HEK293 (cell line): ENCODE measurements around the gene MALAT1.

Experiments
- BCL11B ChIP-seq: fragments of 450-650 bp; formaldehyde crosslinking; IDR thresholded peaks from 2 replicates; pipeline ENCODE4 v1.5.1; 2016; ENCODE audit warnings: low read depth, missing biosample characterization, missing genetic modification characterization
- EGR2 ChIP-seq: fragments of 450-650 bp; formaldehyde crosslinking; IDR thresholded peaks from 2 replicates; pipeline ENCODE4 v1.5.1; 2016; ENCODE audit warnings: low read depth, missing biosample characterization, missing genetic modification characterization
- HOXA7 ChIP-seq: sonication (generic); formaldehyde crosslinking; IDR thresholded peaks from 2 replicates; pipeline ENCODE4 v1.8.1; 2022; ENCODE audit warnings: missing genetic modification reagents, borderline replicate concordance
- HOXC10 ChIP-seq: sonication (generic); formaldehyde crosslinking; IDR thresholded peaks from 2 replicates; pipeline ENCODE4 v1.8.1; 2023; ENCODE audit warnings: mild to moderate bottlenecking, missing genetic modification reagents
- KLF9 ChIP-seq: fragments of 450-650 bp; formaldehyde crosslinking; IDR thresholded peaks from 2 replicates; pipeline ENCODE4 v1.5.1; 2016; ENCODE audit warnings: missing biosample characterization, missing genetic modification characterization, low read depth
- MEIS1 ChIP-seq: sonication (generic); formaldehyde crosslinking; IDR thresholded peaks from 2 replicates; pipeline ENCODE4 v1.8.1; 2022; ENCODE audit warnings: missing genetic modification reagents, mild to moderate bottlenecking, borderline replicate concordance
- TCF7L2 ChIP-seq: IDR thresholded peaks from 2 replicates; pipeline ENCODE4 v1.6.1; 2011; ENCODE audit warnings: low read depth, mild to moderate bottlenecking, inconsistent platforms, low read length, moderate library complexity, borderline replicate concordance
- YY1 ChIP-seq: fragments of 450-650 bp; formaldehyde crosslinking; IDR thresholded peaks from 2 replicates; pipeline ENCODE4 v1.5.1; 2018; ENCODE audit warnings: missing biosample characterization, missing genetic modification characterization
- ZBTB20 ChIP-seq: fragments of 450-650 bp; formaldehyde crosslinking; IDR thresholded peaks from 2 replicates; pipeline ENCODE4 v1.5.1; 2016; ENCODE audit warnings: missing biosample characterization, missing genetic modification characterization
- ZFP69B ChIP-seq: fragments of 450-650 bp; formaldehyde crosslinking; IDR thresholded peaks from 2 replicates; pipeline ENCODE4 v1.5.1; 2016; ENCODE audit warnings: missing biosample characterization, missing genetic modification characterization
- ZNF112 ChIP-seq: fragments of 450-650 bp; formaldehyde crosslinking; IDR thresholded peaks from 2 replicates; pipeline ENCODE4 v1.5.0; 2017; ENCODE audit warnings: missing biosample characterization, missing genetic modification characterization
- ZNF16 ChIP-seq: fragments of 450-650 bp; formaldehyde crosslinking; IDR thresholded peaks from 2 replicates; pipeline ENCODE4 v1.5.1; 2016; ENCODE audit warnings: low read depth, missing biosample characterization, missing genetic modification characterization
- ZNF184 ChIP-seq: fragments of 450-650 bp; IDR thresholded peaks from 2 replicates; pipeline ENCODE4 v1.5.1; 2018; ENCODE audit warnings: missing biosample characterization, mild to moderate bottlenecking, missing genetic modification characterization
- ZNF211 ChIP-seq: fragments of 450-650 bp; formaldehyde crosslinking; IDR thresholded peaks from 2 replicates; pipeline ENCODE4 v1.5.1; 2016; ENCODE audit warnings: low read depth, missing biosample characterization, missing genetic modification characterization
- ZNF223 ChIP-seq: fragments of 450-650 bp; formaldehyde crosslinking; IDR thresholded peaks from 2 replicates; pipeline ENCODE4 v1.5.1; 2016; ENCODE audit warnings: missing biosample characterization, missing genetic modification characterization
- ZNF24 ChIP-seq: fragments of 450-650 bp; formaldehyde crosslinking; IDR thresholded peaks from 2 replicates; pipeline ENCODE4 v1.5.1; 2016; ENCODE audit warnings: missing biosample characterization, missing genetic modification characterization
- ZNF311 ChIP-seq: fragments of 450-650 bp; formaldehyde crosslinking; IDR thresholded peaks from 2 replicates; pipeline ENCODE4 v1.5.1; 2017; ENCODE audit warnings: missing biosample characterization, missing genetic modification characterization, borderline replicate concordance
- ZNF324 ChIP-seq: fragments of 450-650 bp; formaldehyde crosslinking; IDR thresholded peaks from 2 replicates; pipeline ENCODE4 v1.5.1; 2016; ENCODE audit warnings: missing biosample characterization, missing genetic modification characterization
- ZNF37A ChIP-seq: fragments of 450-650 bp; IDR thresholded peaks from 2 replicates; pipeline ENCODE4 v1.5.1; 2018; ENCODE audit warnings: missing biosample characterization, missing genetic modification characterization
- ZNF394 ChIP-seq: fragments of 450-650 bp; formaldehyde crosslinking; IDR thresholded peaks from 2 replicates; pipeline ENCODE4 v1.5.1; 2016; ENCODE audit warnings: missing biosample characterization, missing genetic modification characterization, mild to moderate bottlenecking, moderate library complexity, borderline replicate concordance
- ZNF433 ChIP-seq: fragments of 450-650 bp; formaldehyde crosslinking; IDR thresholded peaks from 2 replicates; pipeline ENCODE4 v1.5.1; 2016; ENCODE audit warnings: missing biosample characterization, missing genetic modification characterization, low read depth
- ZNF473 ChIP-seq: fragments of 450-650 bp; formaldehyde crosslinking; IDR thresholded peaks from 2 replicates; pipeline ENCODE4 v1.5.1; 2017; ENCODE audit warnings: missing biosample characterization, missing genetic modification characterization
- ZNF48 ChIP-seq: fragments of 450-650 bp; formaldehyde crosslinking; IDR thresholded peaks from 2 replicates; pipeline ENCODE4 v1.5.1; 2016; ENCODE audit warnings: missing biosample characterization, missing genetic modification characterization
- ZNF514 ChIP-seq: fragments of 450-650 bp; formaldehyde crosslinking; IDR thresholded peaks from 2 replicates; pipeline ENCODE4 v1.5.1; 2016; ENCODE audit warnings: missing biosample characterization, missing genetic modification characterization
- ZNF544 ChIP-seq: fragments of 450-650 bp; formaldehyde crosslinking; IDR thresholded peaks from 2 replicates; pipeline ENCODE4 v1.5.0; 2017; ENCODE audit warnings: missing biosample characterization, missing genetic modification characterization
- ZNF555 ChIP-seq: fragments of 450-650 bp; formaldehyde crosslinking; conservative IDR thresholded peaks from 2 replicates; pipeline ENCODE4 v1.5.1; 2017; ENCODE audit warnings: missing biosample characterization, mild to moderate bottlenecking, missing genetic modification characterization, inconsistent platforms
- ZNF558 ChIP-seq: fragments of 450-650 bp; formaldehyde crosslinking; IDR thresholded peaks from 2 replicates; pipeline ENCODE4 v1.5.1; 2016; ENCODE audit warnings: missing biosample characterization, missing genetic modification characterization
- ZNF621 ChIP-seq: fragments of 450-650 bp; formaldehyde crosslinking; IDR thresholded peaks from 2 replicates; pipeline ENCODE4 v1.5.1; 2017; ENCODE audit warnings: missing biosample characterization, missing genetic modification characterization
- ZNF623 ChIP-seq: fragments of 450-650 bp; formaldehyde crosslinking; IDR thresholded peaks from 2 replicates; pipeline ENCODE4 v1.5.1; 2016; ENCODE audit warnings: missing biosample characterization, missing genetic modification characterization
- ZNF660 ChIP-seq: fragments of 450-650 bp; IDR thresholded peaks from 2 replicates; pipeline ENCODE4 v1.5.1; 2018; ENCODE audit warnings: missing biosample characterization, mild to moderate bottlenecking, missing genetic modification characterization
- ZNF776 ChIP-seq: fragments of 450-650 bp; formaldehyde crosslinking; IDR thresholded peaks from 2 replicates; pipeline ENCODE4 v1.5.0; 2017; ENCODE audit warnings: missing biosample characterization, missing genetic modification characterization, borderline replicate concordance
- ZSCAN4 ChIP-seq: fragments of 450-650 bp; formaldehyde crosslinking; IDR thresholded peaks from 2 replicates; pipeline ENCODE4 v1.5.1; 2017; ENCODE audit warnings: missing biosample characterization, missing genetic modification characterization
- TF ChIP-seq, protein P1 (sequence below): fragments of 450-650 bp; formaldehyde crosslinking; IDR thresholded peaks from 2 replicates; pipeline ENCODE4 v1.5.1; 2016; ENCODE audit warnings: missing biosample characterization, missing genetic modification characterization
- TF ChIP-seq, protein P2 (sequence below): fragments of 450-650 bp; formaldehyde crosslinking; IDR thresholded peaks from 2 replicates; pipeline ENCODE4 v1.5.1; 2016; ENCODE audit warnings: missing biosample characterization, missing genetic modification characterization
- TF ChIP-seq, protein P3 (sequence below): fragments of 450-650 bp; formaldehyde crosslinking; IDR thresholded peaks from 2 replicates; pipeline ENCODE4 v1.5.1; 2016; ENCODE audit warnings: missing biosample characterization, missing genetic modification characterization
- TF ChIP-seq, protein P4 (sequence below): fragments of 450-650 bp; formaldehyde crosslinking; IDR thresholded peaks from 2 replicates; pipeline ENCODE4 v1.5.1; 2016; ENCODE audit warnings: missing biosample characterization, missing genetic modification characterization

Gene MALAT1

DNA sequence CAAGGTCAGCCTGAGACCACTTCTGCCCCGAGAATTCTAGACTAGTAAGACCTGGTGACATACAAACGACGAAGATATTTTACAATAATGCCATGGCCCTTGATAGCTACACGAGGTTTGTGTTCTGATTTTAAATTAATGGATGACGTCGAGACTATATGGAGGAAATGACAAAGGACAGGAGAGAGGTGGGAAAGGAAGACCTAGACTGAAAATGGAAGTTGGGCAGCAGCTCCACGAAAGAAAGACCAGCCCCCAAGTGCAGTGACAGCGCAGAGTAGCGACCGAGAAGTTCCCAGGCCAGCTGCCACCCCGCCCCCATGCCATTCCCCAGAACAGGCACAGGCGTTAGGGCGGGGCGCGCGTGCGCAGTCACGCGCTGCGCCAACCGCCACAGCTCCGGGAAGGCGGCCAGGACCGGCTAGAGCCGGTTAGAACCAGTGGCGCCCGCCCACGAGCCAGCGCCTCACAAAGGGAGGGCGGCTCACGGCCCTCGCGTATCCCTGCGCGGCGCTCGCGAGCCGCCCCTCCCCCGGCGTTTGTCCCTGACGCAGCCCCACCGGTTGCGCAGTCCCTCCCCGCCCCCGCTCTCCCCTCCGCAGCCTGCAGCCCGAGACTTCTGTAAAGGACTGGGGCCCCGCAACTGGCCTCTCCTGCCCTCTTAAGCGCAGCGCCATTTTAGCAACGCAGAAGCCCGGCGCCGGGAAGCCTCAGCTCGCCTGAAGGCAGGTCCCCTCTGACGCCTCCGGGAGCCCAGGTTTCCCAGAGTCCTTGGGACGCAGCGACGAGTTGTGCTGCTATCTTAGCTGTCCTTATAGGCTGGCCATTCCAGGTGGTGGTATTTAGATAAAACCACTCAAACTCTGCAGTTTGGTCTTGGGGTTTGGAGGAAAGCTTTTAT is 1.5 kb upstream of the MALAT1 start (continued):
- TF ChIP-seq YY1 (tag by site-specific recombination) = peak; percentile 68; the same call in 1 of the 2 replicates
- TF ChIP-seq ZNF184 (tag by site-specific recombination) = 0 out of 2 replicates have a peak, but pooled peaks have one; percentile 37
- no peak for TF ChIP-seq ZNF776
- no peak for TF ChIP-seq ZNF16 (tag by site-specific recombination)
- TF ChIP-seq HOXC10 = no peak
- TF ChIP-seq ZBTB20 (tag by site-specific recombination) = peak; percentile 88
- TF ChIP-seq ZNF555 = no peak
- TF ChIP-seq ZNF112 = no peak
- peak; percentile 70; the same call in 1 of the 2 replicates for TF ChIP-seq ZNF394 (tag by site-specific recombination)
- no peak for TF ChIP-seq ZNF558 (tag by site-specific recombination)
- peak; percentile 62 for TF ChIP-seq BCL11B
- TF ChIP-seq, protein P1, sequence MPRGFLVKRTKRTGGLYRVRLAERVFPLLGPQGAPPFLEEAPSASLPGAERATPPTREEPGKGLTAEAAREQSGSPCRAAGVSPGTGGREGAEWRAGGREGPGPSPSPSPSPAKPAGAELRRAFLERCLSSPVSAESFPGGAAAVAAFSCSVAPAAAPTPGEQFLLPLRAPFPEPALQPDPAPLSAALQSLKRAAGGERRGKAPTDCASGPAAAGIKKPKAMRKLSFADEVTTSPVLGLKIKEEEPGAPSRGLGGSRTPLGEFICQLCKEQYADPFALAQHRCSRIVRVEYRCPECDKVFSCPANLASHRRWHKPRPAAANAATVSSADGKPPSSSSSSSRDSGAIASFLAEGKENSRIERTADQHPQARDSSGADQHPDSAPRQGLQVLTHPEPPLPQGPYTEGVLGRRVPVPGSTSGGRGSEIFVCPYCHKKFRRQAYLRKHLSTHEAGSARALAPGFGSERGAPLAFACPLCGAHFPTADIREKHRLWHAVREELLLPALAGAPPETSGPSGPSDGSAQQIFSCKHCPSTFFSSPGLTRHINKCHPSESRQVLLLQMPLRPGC (tag by site-specific recombination) = peak; percentile 75
- TF ChIP-seq ZNF433 (tag by site-specific recombination) = no peak
- 0 out of 2 replicates have a peak, but pooled peaks have one; percentile 56 for TF ChIP-seq TCF7L2
- TF ChIP-seq, protein P2, sequence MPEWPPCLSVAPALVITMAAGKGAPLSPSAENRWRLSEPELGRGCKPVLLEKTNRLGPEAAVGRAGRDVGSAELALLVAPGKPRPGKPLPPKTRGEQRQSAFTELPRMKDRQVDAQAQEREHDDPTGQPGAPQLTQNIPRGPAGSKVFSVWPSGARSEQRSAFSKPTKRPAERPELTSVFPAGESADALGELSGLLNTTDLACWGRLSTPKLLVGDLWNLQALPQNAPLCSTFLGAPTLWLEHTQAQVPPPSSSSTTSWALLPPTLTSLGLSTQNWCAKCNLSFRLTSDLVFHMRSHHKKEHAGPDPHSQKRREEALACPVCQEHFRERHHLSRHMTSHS (tag by site-specific recombination) = no peak
- peak; percentile 86 for TF ChIP-seq ZFP69B (tag by site-specific recombination)
- TF ChIP-seq ZNF544 (tag by site-specific recombination) = no peak
- no peak for TF ChIP-seq ZNF311
- no peak for TF ChIP-seq ZNF223
- TF ChIP-seq ZNF514 (tag by site-specific recombination) = no peak
- TF ChIP-seq HOXA7 (CRISPR knock-in tag) = no peak
- TF ChIP-seq ZSCAN4 (tag by site-specific recombination) = no peak
- TF ChIP-seq ZNF211 (tag by site-specific recombination) = no peak
- TF ChIP-seq ZNF37A (tag by site-specific recombination) = no peak
- TF ChIP-seq ZNF623 (tag by site-specific recombination) = no peak
- no peak for TF ChIP-seq ZNF621 (tag by site-specific recombination)
- TF ChIP-seq ZNF24 (tag by site-specific recombination) = 0 out of 2 replicates have a peak, but pooled peaks have one; percentile 26
- no peak for TF ChIP-seq MEIS1 (CRISPR knock-in tag)
- TF ChIP-seq, protein P3, sequence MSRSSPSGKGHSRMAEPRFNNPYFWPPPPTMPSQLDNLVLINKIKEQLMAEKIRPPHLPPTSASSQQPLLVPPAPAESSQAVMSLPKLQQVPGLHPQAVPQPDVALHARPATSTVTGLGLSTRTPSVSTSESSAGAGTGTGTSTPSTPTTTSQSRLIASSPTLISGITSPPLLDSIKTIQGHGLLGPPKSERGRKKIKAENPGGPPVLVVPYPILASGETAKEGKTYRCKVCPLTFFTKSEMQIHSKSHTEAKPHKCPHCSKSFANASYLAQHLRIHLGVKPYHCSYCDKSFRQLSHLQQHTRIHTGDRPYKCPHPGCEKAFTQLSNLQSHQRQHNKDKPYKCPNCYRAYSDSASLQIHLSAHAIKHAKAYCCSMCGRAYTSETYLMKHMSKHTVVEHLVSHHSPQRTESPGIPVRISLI (tag by site-specific recombination) = no peak
- TF ChIP-seq, protein P4, sequence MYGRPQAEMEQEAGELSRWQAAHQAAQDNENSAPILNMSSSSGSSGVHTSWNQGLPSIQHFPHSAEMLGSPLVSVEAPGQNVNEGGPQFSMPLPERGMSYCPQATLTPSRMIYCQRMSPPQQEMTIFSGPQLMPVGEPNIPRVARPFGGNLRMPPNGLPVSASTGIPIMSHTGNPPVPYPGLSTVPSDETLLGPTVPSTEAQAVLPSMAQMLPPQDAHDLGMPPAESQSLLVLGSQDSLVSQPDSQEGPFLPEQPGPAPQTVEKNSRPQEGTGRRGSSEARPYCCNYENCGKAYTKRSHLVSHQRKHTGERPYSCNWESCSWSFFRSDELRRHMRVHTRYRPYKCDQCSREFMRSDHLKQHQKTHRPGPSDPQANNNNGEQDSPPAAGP (tag by site-specific recombination) = peak; percentile 82
- TF ChIP-seq ZNF660 = peak; percentile 67; the same call in 1 of the 2 replicates
- peak; percentile 85 for TF ChIP-seq EGR2 (tag by site-specific recombination)
- no peak for TF ChIP-seq ZNF473 (tag by site-specific recombination)
- no peak for TF ChIP-seq ZNF48 (tag by site-specific recombination)
- peak; percentile 91 for TF ChIP-seq KLF9 (tag by site-specific recombination)
- TF ChIP-seq ZNF324 (tag by site-specific recombination) = peak; percentile 53; the same call in 1 of the 2 replicates
